Astrocyte (in vitro differentiated cells and primary cell): ENCODE measurements around the gene ATXN7L1.

Experiments used
- EZH2 ChIP-seq: IDR thresholded peaks from 2 replicates; pipeline ENCODE4 v1.6.1; 2012; ENCODE audit warnings: mild to moderate bottlenecking, low read length, inconsistent platforms; ENCODE audit not compliant: insufficient read depth
- TF ChIP-seq, protein P1 (sequence below): IDR thresholded peaks from 2 replicates; pipeline ENCODE4 v1.5.1; 2011; ENCODE audit warnings: low read depth, mild to moderate bottlenecking, inconsistent platforms, low read length, moderate library complexity; ENCODE audit not compliant: insufficient read depth

DNA sequence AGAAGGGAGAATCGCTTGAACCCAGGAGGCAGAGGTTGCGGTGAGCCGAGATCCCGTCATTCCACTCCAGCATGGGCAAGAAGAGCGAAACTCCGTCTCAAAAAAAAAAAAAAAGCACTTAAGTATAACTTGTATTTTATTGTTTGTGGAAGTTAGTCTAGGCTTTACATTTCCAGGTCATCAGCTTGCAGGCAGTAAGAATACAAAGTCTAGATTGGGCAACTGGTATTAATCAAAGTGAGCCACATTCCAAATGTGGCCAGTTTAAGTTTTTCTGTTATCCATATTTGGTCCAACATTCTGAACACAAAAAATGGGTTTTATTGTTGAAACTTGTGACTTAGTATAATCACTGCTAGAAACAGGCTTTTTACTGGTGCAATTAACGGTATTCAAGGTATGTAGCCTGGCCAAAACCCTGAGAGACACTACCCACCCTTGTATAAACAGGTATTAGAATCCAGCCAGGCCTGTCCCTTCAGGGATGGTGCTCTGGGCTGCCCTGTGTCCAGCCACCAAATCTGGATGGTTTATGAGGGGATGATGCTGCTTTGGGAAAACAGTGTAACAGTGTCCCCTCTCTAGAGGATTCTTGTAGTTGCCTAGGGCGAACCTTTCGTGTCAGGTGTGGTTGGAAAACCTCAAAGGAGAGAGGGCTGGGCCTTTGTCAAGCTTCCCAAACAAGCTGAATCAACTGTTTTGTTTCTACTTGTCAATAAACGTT lies 173.0 kb downstream of the ATXN7L1 start:
- TF ChIP-seq, protein P1, sequence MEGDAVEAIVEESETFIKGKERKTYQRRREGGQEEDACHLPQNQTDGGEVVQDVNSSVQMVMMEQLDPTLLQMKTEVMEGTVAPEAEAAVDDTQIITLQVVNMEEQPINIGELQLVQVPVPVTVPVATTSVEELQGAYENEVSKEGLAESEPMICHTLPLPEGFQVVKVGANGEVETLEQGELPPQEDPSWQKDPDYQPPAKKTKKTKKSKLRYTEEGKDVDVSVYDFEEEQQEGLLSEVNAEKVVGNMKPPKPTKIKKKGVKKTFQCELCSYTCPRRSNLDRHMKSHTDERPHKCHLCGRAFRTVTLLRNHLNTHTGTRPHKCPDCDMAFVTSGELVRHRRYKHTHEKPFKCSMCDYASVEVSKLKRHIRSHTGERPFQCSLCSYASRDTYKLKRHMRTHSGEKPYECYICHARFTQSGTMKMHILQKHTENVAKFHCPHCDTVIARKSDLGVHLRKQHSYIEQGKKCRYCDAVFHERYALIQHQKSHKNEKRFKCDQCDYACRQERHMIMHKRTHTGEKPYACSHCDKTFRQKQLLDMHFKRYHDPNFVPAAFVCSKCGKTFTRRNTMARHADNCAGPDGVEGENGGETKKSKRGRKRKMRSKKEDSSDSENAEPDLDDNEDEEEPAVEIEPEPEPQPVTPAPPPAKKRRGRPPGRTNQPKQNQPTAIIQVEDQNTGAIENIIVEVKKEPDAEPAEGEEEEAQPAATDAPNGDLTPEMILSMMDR = no peak
- no peak for TF ChIP-seq EZH2
